CD4-positive, alpha-beta memory T cell (primary cell): ENCODE data around the gene OR2F1. TPM values are rescaled to one million over a fixed set of nuclear protein-coding genes. Genes with fewer than 3 reads are reported as not detected.

Experiments used
- CTCF ChIA-PET: fragments of 350-600 bp; sonication (Branson Sonifier 250); formaldehyde crosslinking; loops from one replicate; lab custom pipeline; 2021; ENCODE audit warnings: inconsistent platforms; ENCODE audit not compliant: partially characterized antibody; lab: Charles Lee
- POLR2A ChIA-PET: fragments of 350-600 bp; sonication (Branson Sonifier 250); formaldehyde crosslinking; loops from one replicate; lab custom pipeline; 2021; ENCODE audit not compliant: partially characterized antibody; lab: Charles Lee
- DNase-seq, 5 donors: peaks; one replicate each; pipeline versions ENCODE4 v3.0.0 to v3.0.0-alpha.2; 2020 to 2022; ENCODE audit warnings: mixed read lengths in 1 of 5
- H3K27ac ChIP-seq: one replicate; pipeline ENCODE4 v1.7.0; 2013; ENCODE audit warnings: low read depth, low read length
- H3K27me3 ChIP-seq: 2 replicates; pipeline ENCODE4 v1.7.0; 2013; ENCODE audit warnings: mild to moderate bottlenecking, low read length, moderate library complexity; ENCODE audit not compliant: insufficient read depth
- H3K36me3 ChIP-seq: 2 replicates; pipeline ENCODE4 v1.7.0; 2013; ENCODE audit warnings: mild to moderate bottlenecking, low read length, moderate library complexity; ENCODE audit not compliant: insufficient read depth
- H3K4me1 ChIP-seq: 2 replicates; pipeline ENCODE4 v1.7.0; 2013; ENCODE audit warnings: mild to moderate bottlenecking, low read length, moderate library complexity; ENCODE audit not compliant: insufficient read depth
- H3K4me3 ChIP-seq, 2 donors: one replicate each; pipeline ENCODE4 v1.7.0; 2013; ENCODE audit warnings: low read length in 2 of 2, mild to moderate bottlenecking in 1 of 2
- H3K9me3 ChIP-seq, 2 donors: one replicate each; pipeline ENCODE4 v1.7.0; 2013; ENCODE audit warnings: low read length in 2 of 2, control low read depth in 1 of 2; ENCODE audit not compliant: control insufficient read depth in 1 of 2
- H3K27ac Mint-ChIP-seq, 7 donors: one replicate each; pipeline ENCODE4 v1.8.0; 2020 to 2021; ENCODE audit warnings: mixed read lengths in 7 of 7, mild to moderate bottlenecking in 6 of 7, inconsistent platforms in 3 of 7, moderate library complexity in 3 of 7
- H3K27me3 Mint-ChIP-seq, 2 donors: one replicate each; pipeline ENCODE4 v1.8.0; 2020 to 2021; ENCODE audit warnings: mixed read lengths in 2 of 2
- H3K36me3 Mint-ChIP-seq, 2 donors: one replicate each; pipeline ENCODE4 v1.8.0; 2020 to 2021; ENCODE audit warnings: mixed read lengths in 2 of 2, inconsistent platforms in 1 of 2, mild to moderate bottlenecking in 1 of 2
- H3K4me1 Mint-ChIP-seq, 4 donors: one replicate each; pipeline ENCODE4 v1.8.0; 2020 to 2021; ENCODE audit warnings: mixed read lengths in 4 of 4, mild to moderate bottlenecking in 1 of 4
- H3K4me3 Mint-ChIP-seq, 8 donors: one replicate each; pipeline ENCODE4 v1.8.0; 2020 to 2021; ENCODE audit warnings: mixed read lengths in 8 of 8, mild to moderate bottlenecking in 7 of 8, moderate library complexity in 6 of 8, inconsistent platforms in 3 of 8
- H3K9me3 Mint-ChIP-seq, 8 donors: one replicate each; pipeline ENCODE4 v1.8.0; 2020 to 2021; ENCODE audit warnings: mixed read lengths in 8 of 8, mild to moderate bottlenecking in 5 of 8, inconsistent platforms in 3 of 8, moderate library complexity in 1 of 8
- intact Hi-C: fragments of 100-400 bp; cut with micrococcal nuclease; formaldehyde crosslinking; loops from one replicate; pipeline ENCODE4 v1.15.1; 2023
- polyA plus RNA-seq, 2 donors: library from polyadenylated mRNA; unstranded; fragments of 300-500 nt; fragmentation: Illumina TruSeq; gene quantifications; one replicate each; pipeline ENCODE4 v1.2.3, GENCODE V29; 2021
- total RNA-seq, 2 experiments: library from RNA; stranded (reverse); gene quantifications; one replicate each; pipeline ENCODE4 v1.2.3, GENCODE V29; 2021

Gene OR2F1
- total and polyA plus RNA-seq, 4 experiments from 2014 or later, result not detected

- Mint-ChIP-seq H3K4me3 (no peak overlapping the region), H3K9me3 (no peaks in the 10 kb centered on the region), H3K36me3 (no peaks in the 10 kb centered on the region), H3K4me1 (no peaks in the 10 kb centered on the region), H3K27me3 (peaks cover 8 to 10% of the 10 kb centered on the region in 2 donors), H3K27ac (no peak overlapping the region)
- Histone ChIP-seq H3K36me3 (no peaks in the 10 kb centered on the region), H3K27me3 (no peaks in the 10 kb centered on the region), H3K9me3 (no peaks in the 10 kb centered on the region), H3K4me3 (no peak overlapping the region), H3K27ac (no peak overlapping the region), H3K4me1 (no peaks in the 10 kb centered on the region)
- intact Hi-C loops, result no loop called here
- CTCF ChIA-PET, result no interaction called here
- DNase-seq, result no peak
- POLR2A ChIA-PET, result no interaction called here
Measured at GRCh38 chr7:143958781-143959180, 4.1 kb downstream of the OR2F1 start.

- Histone ChIP-seq H3K4me3 (no peak overlapping the region), H3K4me1 (no peaks in the 10 kb centered on the region), H3K27me3 (no peaks in the 10 kb centered on the region), H3K9me3 (no peaks in the 10 kb centered on the region), H3K27ac (no peak overlapping the region), H3K36me3 (no peaks in the 10 kb centered on the region)
- Mint-ChIP-seq H3K4me3 (no peak overlapping the region), H3K27me3 (peaks cover 10 to 11% of the 10 kb centered on the region in 2 donors), H3K36me3 (no peaks in the 10 kb centered on the region), H3K27ac (no peak overlapping the region), H3K9me3 (no peaks in the 10 kb centered on the region), H3K4me1 (no peaks in the 10 kb centered on the region)
- POLR2A ChIA-PET, result no interaction called here
- no peak for DNase-seq
- intact Hi-C loops, result no loop called here
- CTCF ChIA-PET, result no interaction called here
Measured at GRCh38 chr7:143960813-143961610, 6.4 kb downstream of the OR2F1 start.

- Histone ChIP-seq H3K27ac (no peak overlapping the region), H3K9me3 (no peaks in the 10 kb centered on the region), H3K4me3 (no peak overlapping the region), H3K27me3 (no peaks in the 10 kb centered on the region), H3K4me1 (no peaks in the 10 kb centered on the region), H3K36me3 (no peaks in the 10 kb centered on the region)
- no peaks in the 10 kb centered on the region for H3K36me3 Mint-ChIP-seq
- H3K4me1 Mint-ChIP-seq, result no peaks in the 10 kb centered on the region
- H3K9me3 Mint-ChIP-seq, result peaks cover 0 to 2% (median 0%) of the 10 kb centered on the region in 8 donors
- DNase-seq, result no peak
- H3K27ac Mint-ChIP-seq, result no peak overlapping the region
- peaks cover 4 to 12% of the 10 kb centered on the region in 2 donors for H3K27me3 Mint-ChIP-seq
- ChIA-PET CTCF (no interaction called here), POLR2A (no interaction called here)
- intact Hi-C loops, result no loop called here
- no peak overlapping the region for H3K4me3 Mint-ChIP-seq
Measured at GRCh38 chr7:143965280-143965679, 10.6 kb downstream of the OR2F1 start.

- Histone ChIP-seq H3K4me1 (no peaks in the 10 kb centered on the region), H3K9me3 (no peaks in the 10 kb centered on the region), H3K4me3 (no peak overlapping the region), H3K36me3 (no peaks in the 10 kb centered on the region), H3K27me3 (no peaks in the 10 kb centered on the region), H3K27ac (no peak overlapping the region)
- Mint-ChIP-seq H3K4me3 (no peak overlapping the region), H3K36me3 (no peaks in the 10 kb centered on the region), H3K27ac (no peak overlapping the region), H3K27me3 (peaks cover 3 to 14% of the 10 kb centered on the region in 2 donors), H3K4me1 (no peaks in the 10 kb centered on the region), H3K9me3 (peaks cover 0 to 6% (median under 1%) of the 10 kb centered on the region in 8 donors)
- DNase-seq, result no peak
- ChIA-PET CTCF (no interaction called here), POLR2A (no interaction called here)
- intact Hi-C loops, result no loop called here
Measured at GRCh38 chr7:143967398-143967797, 12.8 kb downstream of the OR2F1 start.

- Histone ChIP-seq H3K27ac (no peak overlapping the region), H3K4me3 (no peak overlapping the region), H3K27me3 (no peaks in the 10 kb centered on the region), H3K36me3 (no peaks in the 10 kb centered on the region), H3K9me3 (no peaks in the 10 kb centered on the region), H3K4me1 (no peaks in the 10 kb centered on the region)
- Mint-ChIP-seq H3K27me3 (peaks cover 3% of the 10 kb centered on the region in 2 donors), H3K27ac (no peak overlapping the region), H3K9me3 (peaks cover 0 to 6% (median 0%) of the 10 kb centered on the region in 8 donors), H3K4me3 (no peak overlapping the region), H3K36me3 (no peaks in the 10 kb centered on the region), H3K4me1 (no peaks in the 10 kb centered on the region)
- CTCF ChIA-PET, result no interaction called here
- no peak for DNase-seq
- intact Hi-C loops, result loop anchor here (1.0 kb wide), 1 partner anchor 13 kb away; no protein-coding TSS in a partner anchor
- POLR2A ChIA-PET, result no interaction called here
Measured at GRCh38 chr7:143973870-143974416, 19.3 kb downstream of the OR2F1 start.

GRCh38 chr7:143974459-143974858 lies 19.8 kb downstream of the OR2F1 start:
- no peak overlapping the region for H3K27ac Mint-ChIP-seq
- POLR2A ChIA-PET, result no interaction called here

GRCh38 chr7:143975617-143976016 lies 21.0 kb downstream of the OR2F1 start:
- POLR2A ChIA-PET, result no interaction called here
- DNase-seq, result no peak
- Mint-ChIP-seq H3K36me3 (no peaks in the 10 kb centered on the region), H3K27ac (no peak overlapping the region), H3K27me3 (peaks cover 2 to 3% of the 10 kb centered on the region in 2 donors), H3K4me1 (no peaks in the 10 kb centered on the region), H3K9me3 (peaks cover 0 to 6% (median 0%) of the 10 kb centered on the region in 8 donors), H3K4me3 (no peak overlapping the region)
- intact Hi-C loops, result no loop called here
- Histone ChIP-seq H3K27ac (no peak overlapping the region), H3K4me1 (no peaks in the 10 kb centered on the region), H3K36me3 (no peaks in the 10 kb centered on the region), H3K4me3 (no peak overlapping the region), H3K27me3 (no peaks in the 10 kb centered on the region), H3K9me3 (no peaks in the 10 kb centered on the region)
- CTCF ChIA-PET, result no interaction called here

More at GRCh38 chr7:143974459-143974858, 19.8 kb downstream of the OR2F1 start:
- Mint-ChIP-seq H3K4me3 (no peak overlapping the region), H3K36me3 (no peaks in the 10 kb centered on the region), H3K9me3 (peaks cover 0 to 6% (median 0%) of the 10 kb centered on the region in 8 donors), H3K4me1 (no peaks in the 10 kb centered on the region), H3K27me3 (peaks cover 3% of the 10 kb centered on the region in 2 donors)
- Histone ChIP-seq H3K27ac (no peak overlapping the region), H3K9me3 (no peaks in the 10 kb centered on the region), H3K4me1 (no peaks in the 10 kb centered on the region), H3K4me3 (no peak overlapping the region), H3K27me3 (no peaks in the 10 kb centered on the region), H3K36me3 (no peaks in the 10 kb centered on the region)
- no peak for DNase-seq
- CTCF ChIA-PET, result no interaction called here
- intact Hi-C loops, result no loop called here
